Left renal cortex interstitium (tissue), 4 donors: ENCODE data around the gene SCRG1. TPM values are rescaled to one million over a fixed set of nuclear protein-coding genes. Genes with fewer than 3 reads are reported as not detected.
A peak's percentile ranks its signal among the peaks of the same experiment; 100 is the strongest.

Source experiments
- DNase-seq, 4 donors: peaks; one replicate each; pipeline ENCODE4 v3.0.0-alpha.2; 2013; ENCODE audit warnings: low read depth in 4 of 4, low spot score in 2 of 4, missing footprints in 1 of 4
- polyA plus RNA-seq, 4 donors: library from polyadenylated mRNA; unstranded; fragments of 120-200 nt; gene quantifications; one replicate each; pipeline ENCODE4 v1.2.1, GENCODE V29; 2013; ENCODE audit not compliant: insufficient read length in 4 of 4

The SCRG1 gene
- polyA plus RNA-seq, 4 donors, result 0.34 to 0.82 (median 0.42) TPM

- DNase-seq, result no peak
Observed at GRCh38 chr4:173413036-173413435, 14.1 kb upstream of the SCRG1 start.

- no peak for DNase-seq
Observed at GRCh38 chr4:173411106-173411693, 12.3 kb upstream of the SCRG1 start.

GRCh38 chr4:173410079-173410478 is 11.2 kb upstream of the SCRG1 start:
- DNase-seq, result no peak

GRCh38 chr4:173405840-173406606 is 7.1 kb upstream of the SCRG1 start:
- DNase-seq, result no peak

GRCh38 chr4:173404296-173404865 is 5.5 kb upstream of the SCRG1 start:
- DNase-seq, result no peak

GRCh38 chr4:173403051-173403450 is 4.1 kb upstream of the SCRG1 start:
- DNase-seq, result no peak

GRCh38 chr4:173401063-173401462 is 2.1 kb upstream of the SCRG1 start:
- DNase-seq, result no peak

GRCh38 chr4:173398220-173398619 is 696 bp downstream of the SCRG1 start:
- no peak for DNase-seq

GRCh38 chr4:173397604-173398003 is 1.3 kb downstream of the SCRG1 start:
- DNase-seq, result no peak

- DNase-seq, result no peak
Observed at GRCh38 chr4:173391701-173392100, 7.2 kb downstream of the SCRG1 start.

- DNase-seq, result no peak
Observed at GRCh38 chr4:173386751-173387150, 12.2 kb downstream of the SCRG1 start.

GRCh38 chr4:173382349-173382748 is 16.6 kb downstream of the SCRG1 start:
- no peak for DNase-seq

GRCh38 chr4:173381610-173382009 is 17.3 kb downstream of the SCRG1 start:
- no peak for DNase-seq

- DNase-seq, result no peak
Observed at GRCh38 chr4:173380987-173381386, 17.9 kb downstream of the SCRG1 start.

GRCh38 chr4:173379929-173380328 is 19.0 kb downstream of the SCRG1 start:
- DNase-seq, result no peak

- DNase-seq, result no peak
Observed at GRCh38 chr4:173374588-173374987, 24.3 kb downstream of the SCRG1 start.

GRCh38 chr4:173371292-173372192 is 27.4 kb downstream of the SCRG1 start:
- DNase-seq, result peak; percentile 50 to 71 (median 64)

GRCh38 chr4:173370477-173371291 is 28.2 kb downstream of the SCRG1 start, which contains the start of gene SAP30:
TSS of gene SAP30 (plus strand) at chr4:173370954. CDS start at chr4:173371183, 229 bp downstream.
- DNase-seq, result peak; percentile 90 to 98 (median 98)

- DNase-seq, result no peak
Observed at GRCh38 chr4:173370130-173370476, 28.8 kb downstream of the SCRG1 start.

GRCh38 chr4:173367946-173368345 is 31.0 kb downstream of the SCRG1 start:
- no peak for DNase-seq
